Islet of Langerhans (tissue), 1 donor: Measurements from ENCODE around the gene FCRL6.

Experiments
- FAIRE-seq: peaks from one replicate; lab custom pipeline; 2011; peaks lifted over from hg19 to GRCh38; lab: Jason Lieb, UNC

Gene FCRL6

GRCh38 chr1:159864262-159864661 lies 62.1 kb downstream of the FCRL6 start:
- FAIRE-seq: no peak
